Lower leg skin (tissue), 3 donors: Measurements from ENCODE around the gene RNGTT.

Source experiments
- CTCF ChIP-seq, 3 donors: fragments of 450-650 bp; IDR thresholded peaks; one replicate each; pipeline ENCODE4 v1.5.1; 2016; ENCODE audit warnings: antibody characterized with exemption in 3 of 3, mild to moderate bottlenecking in 3 of 3, moderate library complexity in 2 of 3
- POLR2A ChIP-seq, 2 donors: fragments of 450-650 bp; IDR thresholded peaks; one replicate each; pipeline ENCODE4 v1.6.1; 2016 to 2017; ENCODE audit warnings: antibody characterized with exemption in 2 of 2, mild to moderate bottlenecking in 1 of 2, moderate library complexity in 1 of 2

DNA sequence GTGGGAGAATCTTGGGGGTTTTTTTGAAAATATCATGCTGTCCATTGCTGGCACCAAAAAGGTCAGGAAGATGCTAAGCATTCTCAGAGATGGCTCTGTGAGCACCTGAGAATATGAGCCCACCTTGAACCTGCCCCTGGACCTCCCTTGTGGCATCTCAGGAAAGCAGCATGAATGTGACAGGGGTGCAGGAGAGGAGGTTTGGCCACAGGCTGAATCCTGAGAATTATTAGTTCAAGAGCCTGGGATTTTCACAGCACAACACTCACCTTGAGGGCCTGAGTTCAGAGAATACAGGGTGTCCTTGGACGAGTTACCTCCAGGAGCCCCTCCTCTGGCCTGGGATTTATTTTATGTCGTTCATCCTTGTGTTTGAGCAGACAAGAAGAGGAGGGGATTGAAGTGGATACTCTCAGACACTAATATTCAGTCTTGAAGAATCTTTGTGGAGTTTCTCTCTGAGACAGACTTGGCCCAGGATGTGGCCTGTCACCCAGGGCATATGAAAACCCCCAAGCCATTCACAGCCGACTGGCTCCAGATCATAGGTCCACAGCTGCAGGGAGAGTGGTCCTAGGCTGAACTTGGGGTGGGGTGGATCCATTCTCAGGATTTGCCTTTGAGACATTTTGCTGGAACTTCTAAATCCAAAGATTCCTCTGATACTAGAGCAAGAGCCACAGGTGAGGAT lies 390.8 kb downstream of the RNGTT start:
- TF ChIP-seq POLR2A (IDR thresholded peaks at IDR 0.05) (no peak), CTCF (IDR thresholded peaks at IDR 0.05) (no peak)
